A549 (cell line): ENCODE measurements around the gene FAM50B. TPM values are rescaled to one million over a fixed set of nuclear protein-coding genes. Genes with fewer than 3 reads are reported as not detected.

Source experiments
- ATAC-seq, 2 experiments: fragments of 200-7000 bp in 1 of 2; fragments of >200 bp in 1 of 2; cut with Nextera tagmentation in 1 of 2; cut with Tn5 transposase in 1 of 2; 3 replicates each; pipeline versions ENCODE4 v1.8.0 to v1.9.1; 2018 to 2020; ENCODE audit warnings: mild to moderate bottlenecking in 1 of 2, moderate library complexity in 1 of 2
- CTCF ChIA-PET: fragments of 300-600 bp; sonication (Branson Sonifier 250); formaldehyde crosslinking; extraction: SDS; loops from one replicate; lab custom pipeline; 2021; ENCODE audit warnings: antibody characterized with exemption, inconsistent platforms; lab: Yijun Ruan, JAX
- POLR2A ChIA-PET: fragments of 350-600 bp; formaldehyde crosslinking; extraction: SDS; loops from one replicate; lab custom pipeline; 2021; ENCODE audit warnings: antibody characterized with exemption, inconsistent platforms; lab: Yijun Ruan, JAX
- DNase-seq, 2 experiments: peaks; one replicate each; pipeline versions ENCODE4 v3.0.0 to v3.0.0-alpha.2; 2011 to 2016; ENCODE audit warnings: low read depth in 1 of 2, low spot score in 1 of 2
- FAIRE-seq: peaks from 2 replicates; lab custom pipeline; 2011; peaks lifted over from hg19 to GRCh38; lab: Jason Lieb, UNC
- H3K27ac ChIP-seq, 2 experiments: fragments of >200 bp; sonication (Bioruptor Twin); formaldehyde crosslinking; 3 replicates each; pipeline ENCODE4 v1.5.1; 2016 to 2017
- H3K4me1 ChIP-seq: fragments of >200 bp; sonication (Bioruptor Twin); formaldehyde crosslinking; 3 replicates; pipeline ENCODE4 v1.6.1; 2016
- H3K4me2 ChIP-seq: fragments of >200 bp; sonication (Bioruptor Twin); formaldehyde crosslinking; 3 replicates; pipeline ENCODE4 v1.6.1; 2016
- H3K4me3 ChIP-seq: fragments of >200 bp; sonication (Bioruptor Twin); formaldehyde crosslinking; 3 replicates; pipeline ENCODE4 v1.5.1; 2016
- H3K9me3 ChIP-seq: fragments of >200 bp; sonication (Bioruptor Twin); formaldehyde crosslinking; 3 replicates; pipeline ENCODE4 v1.6.1; 2016
- ATOH8 ChIP-seq: fragments of 250-450 bp; sonication (Bioruptor Pico); IDR thresholded peaks from 2 replicates; pipeline ENCODE4 v1.5.0; 2020; ENCODE audit warnings: low read depth, mild to moderate bottlenecking, moderate library complexity
- BCL3 ChIP-seq: fragments of >200 bp; sonication (Bioruptor Twin); formaldehyde crosslinking; IDR thresholded peaks from 3 replicates; pipeline ENCODE4 v1.6.1; 2016
- BHLHE40 ChIP-seq: IDR thresholded peaks from 2 replicates; pipeline ENCODE4 v1.6.1; 2012; ENCODE audit warnings: low read depth, low read length, inconsistent platforms
- CHD4 ChIP-seq: fragments of 200-600 bp; sonication (generic); IDR thresholded peaks from 2 replicates; pipeline ENCODE4 v1.6.1; 2016; ENCODE audit warnings: antibody characterized with exemption, mild to moderate bottlenecking, borderline replicate concordance
- CTCF ChIP-seq: fragments of >200 bp; sonication (Bioruptor Twin); formaldehyde crosslinking; IDR thresholded peaks from 3 replicates; pipeline ENCODE4 v1.5.1; 2016
- FOSB ChIP-seq: fragments of 250-450 bp; sonication (Bioruptor Pico); IDR thresholded peaks from 2 replicates; pipeline ENCODE4 v1.5.0; 2020; ENCODE audit warnings: mild to moderate bottlenecking, moderate library complexity
- FOSL2 ChIP-seq, 2 experiments: fragments of 450-650 bp in 1 of 2; fragments of >200 bp in 1 of 2; sonication (Bioruptor Twin) in 1 of 2; formaldehyde crosslinking; IDR thresholded peaks; 2 replicates each; pipeline versions ENCODE4 v1.5.0 to v1.6.1; 2016 to 2020; ENCODE audit warnings: mild to moderate bottlenecking in 1 of 2, moderate library complexity in 1 of 2
- FOXS1 ChIP-seq: fragments of 250-450 bp; sonication (Bioruptor Pico); IDR thresholded peaks from 2 replicates; pipeline ENCODE4 v1.5.0; 2020; ENCODE audit warnings: mild to moderate bottlenecking, moderate library complexity
- HMGXB4 ChIP-seq: fragments of 250-450 bp; sonication (Bioruptor Pico); IDR thresholded peaks from 2 replicates; pipeline ENCODE4 v1.5.0; 2021; ENCODE audit warnings: mild to moderate bottlenecking, moderate library complexity, borderline replicate concordance
- JUNB ChIP-seq: fragments of >200 bp; sonication (Bioruptor Twin); formaldehyde crosslinking; IDR thresholded peaks from 2 replicates; pipeline ENCODE4 v1.6.1; 2016
- MAFK ChIP-seq: fragments of 450-650 bp; IDR thresholded peaks from 2 replicates; pipeline ENCODE4 v1.6.1; 2014; ENCODE audit not compliant: partially characterized antibody
- NFE2L2 ChIP-seq: fragments of 150-350 bp; conservative IDR thresholded peaks from 2 replicates; pipeline ENCODE4 v1.6.1; 2014; ENCODE audit warnings: low read length
- PBX3 ChIP-seq: IDR thresholded peaks from 2 replicates; pipeline ENCODE4 v1.6.1; 2012
- RAD21 ChIP-seq, 2 experiments: fragments of >200 bp in 1 of 2; sonication (Bioruptor Twin) in 1 of 2; formaldehyde crosslinking in 1 of 2; IDR thresholded peaks in 1 of 2; conservative IDR thresholded peaks in 1 of 2; 2 replicates in 1 of 2; 3 replicates in 1 of 2; pipeline ENCODE4 v1.6.1; 2012 to 2018; ENCODE audit warnings: inconsistent platforms in 1 of 2
- RARB ChIP-seq: fragments of 250-450 bp; sonication (Bioruptor Pico); IDR thresholded peaks from 2 replicates; pipeline ENCODE4 v1.8.0; 2021; ENCODE audit warnings: mild to moderate bottlenecking, moderate library complexity
- RFX5 ChIP-seq: fragments of 450-650 bp; IDR thresholded peaks from 2 replicates; pipeline ENCODE4 v1.7.1; 2014; ENCODE audit warnings: antibody characterized with exemption, mild to moderate bottlenecking, moderate library complexity
- RNF2 ChIP-seq: fragments of 200-600 bp; sonication (generic); IDR thresholded peaks from 2 replicates; pipeline ENCODE4 v1.6.1; 2016; ENCODE audit warnings: low read depth, mild to moderate bottlenecking, antibody characterized with exemption, moderate library complexity, borderline replicate concordance
- SREBF2 ChIP-seq: fragments of 450-650 bp; IDR thresholded peaks from 2 replicates; pipeline ENCODE4 v1.6.1; 2014; ENCODE audit warnings: mild to moderate bottlenecking, moderate library complexity
- ZC3H11A ChIP-seq: fragments of 450-650 bp; IDR thresholded peaks from 2 replicates; pipeline ENCODE4 v1.6.1; 2014; ENCODE audit warnings: antibody characterized with exemption, mild to moderate bottlenecking
- ZSCAN20 ChIP-seq: fragments of 250-450 bp; sonication (Bioruptor Pico); IDR thresholded peaks from 2 replicates; pipeline ENCODE4 v1.8.0; 2022; ENCODE audit warnings: mild to moderate bottlenecking, moderate library complexity
- WGBS: methylation state at CpG from one replicate; pipeline ENCODE4 v1.1.6; 2017; ENCODE audit errors: missing lambda C conversion rate; 5-methylcytosine and 5-hydroxymethylcytosine counted together
- polyA plus RNA-seq, 4 experiments: library from polyadenylated mRNA; depleted of rRNA in 3 of 4; stranded (reverse); fragments of >200 nt; fragmentation: RNase III in 1 of 4; extraction: RNeasy Plus Mini Kit Qiagen cat#74134 plus additional on column Dnase treatment in 1 of 4; gene quantifications; 2 replicates in 3 of 4; 3 replicates in 1 of 4; pipeline ENCODE4 v1.2.3, GENCODE V29; 2011 to 2017

Gene FAM50B
- polyA plus RNA-seq, 2 of the 4 experiments (the other 2 are of a cell fraction): 5.1 to 6.4 TPM

GRCh38 chr6:3836566-3836965 lies 12.6 kb upstream of the FAM50B start (continued):
- TF ChIP-seq BCL3 (no peak), RNF2 (no peak)

- no peak for TF ChIP-seq RAD21 (conservative IDR thresholded peaks at IDR 0.05 in 1 of 2, IDR thresholded peaks at IDR 0.05 in 1 of 2)
- TF ChIP-seq FOSL2 (IDR thresholded peaks at IDR 0.05): no peak
- TF ChIP-seq FOSL2 (CRISPR knock-in tag; IDR thresholded peaks at IDR 0.05): no peak
- TF ChIP-seq CTCF: no peak
- no peak for TF ChIP-seq BHLHE40
- TF ChIP-seq JUNB: no peak
- no peak for TF ChIP-seq SREBF2
- TF ChIP-seq NFE2L2: no peak
- no peak for TF ChIP-seq BCL3
- no peak for TF ChIP-seq RARB
- no peak for TF ChIP-seq PBX3
- TF ChIP-seq FOXS1: no peak
- no peak for TF ChIP-seq FOSB (CRISPR knock-in tag)
- no peak for TF ChIP-seq CHD4
- no peak for TF ChIP-seq RFX5
- TF ChIP-seq ZC3H11A: no peak
- no peak for TF ChIP-seq ATOH8 (CRISPR knock-in tag)
- no peak for TF ChIP-seq MAFK
- TF ChIP-seq ZSCAN20 (CRISPR knock-in tag): no peak
- no peak for TF ChIP-seq HMGXB4 (CRISPR knock-in tag)
- FAIRE-seq: no peak
- ATAC-seq: no peak
- 69% methylated on average over 1 of the region's 1 CpG for WGBS
- H3K4me3 ChIP-seq: no peak overlapping the region
- POLR2A ChIA-PET: no interaction called here
- CTCF ChIA-PET: interaction anchor here (1.2 kb wide), 1 partner anchor 30 kb away, joined by 4 read pairs; no protein-coding TSS in a partner anchor
- DNase-seq: no peak
- no peak overlapping the region for H3K27ac ChIP-seq
- peaks cover 36% of the 10 kb centered on the region for H3K4me1 ChIP-seq
- no peaks in the 10 kb centered on the region for H3K9me3 ChIP-seq
- H3K4me2 ChIP-seq: no peak overlapping the region
These were observed 11.4 kb upstream of the FAM50B start for GRCh38 chr6:3837781-3838180.
